ENCODE data around the gene FOXJ1.

The FOXJ1 gene

DNA sequence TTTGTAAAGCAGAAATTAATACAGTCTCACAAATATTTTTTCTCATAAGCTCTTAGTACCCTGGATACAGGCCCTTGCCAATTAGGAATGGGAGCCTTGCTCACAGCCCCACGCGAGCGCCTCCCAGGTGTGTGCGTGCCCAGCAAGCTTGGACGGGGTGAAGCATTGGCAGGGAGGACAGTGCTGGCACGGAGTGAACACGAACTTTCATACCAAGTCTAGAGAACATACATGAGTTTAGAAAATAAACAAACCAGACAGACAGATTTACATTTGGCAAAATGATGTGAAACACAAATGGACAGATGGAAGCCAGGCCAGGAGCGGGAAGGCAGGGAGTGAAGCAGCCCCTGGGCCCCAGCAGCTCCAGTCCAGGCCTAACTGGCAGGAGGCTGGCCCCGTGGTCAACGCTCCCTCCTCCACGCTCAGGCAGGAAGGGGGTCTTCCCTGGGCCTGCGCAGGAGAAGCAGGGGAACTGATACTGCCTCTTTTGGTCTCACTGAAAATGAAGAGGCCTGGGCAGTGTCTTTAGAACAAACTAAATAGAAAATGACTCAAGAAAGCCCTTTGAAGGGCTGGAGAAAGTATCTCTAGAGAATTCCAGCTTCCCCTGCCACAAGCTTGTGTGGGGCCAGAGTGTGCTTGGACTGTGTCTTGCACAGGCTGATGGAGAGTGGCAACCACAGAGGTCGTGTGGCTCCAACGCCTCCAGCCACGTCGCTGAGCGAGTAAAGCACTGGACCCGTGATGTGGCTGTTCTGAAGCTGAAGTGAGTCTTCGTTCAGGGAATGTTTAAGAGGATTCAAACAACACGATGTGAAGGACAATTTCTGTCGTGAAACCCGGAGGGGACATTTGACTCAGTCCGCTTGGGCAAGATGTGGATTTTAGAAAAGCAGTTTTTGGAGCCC, 9.9 kb upstream of the FOXJ1 start:
- Histone ChIP-seq H3K4me1 (ENCODE audit: insufficient read depth, low read length) (peaks cover 2% of the 10 kb centered on the region), H3K9ac (ENCODE audit: low read depth, low read length) (no peak overlapping the region), H3K27ac (ENCODE audit: low read length) (no peak overlapping the region), H3K79me2 (ENCODE audit: insufficient read depth, low read length) (no peaks in the 10 kb centered on the region), H3K36me3 (ENCODE audit: insufficient read depth, low read length) (no peaks in the 10 kb centered on the region), H3K4me3 (ENCODE audit: low read depth in 1 of 2, low read length in 2 of 2) (no peak overlapping the region), H3K9me3 (ENCODE audit: insufficient read depth, low read length, severe bottlenecking) (no peaks in the 10 kb centered on the region), H4K20me1 (ENCODE audit: insufficient read depth, low read length) (no peaks in the 10 kb centered on the region), H2AFZ (ENCODE audit: low read depth, low read length) (no peak overlapping the region), H3K27me3 (ENCODE audit: insufficient read depth, low read length, poor library complexity) (no peaks in the 10 kb centered on the region), H3K4me2 (ENCODE audit: insufficient read depth, low read length) (no peak overlapping the region)
- ATAC-seq (ENCODE audit: insufficient read depth, low read depth) (no peak), DNase-seq (no peak)
- no peak for TF ChIP-seq EZH2 (IDR thresholded peaks at IDR 0.05; ENCODE audit: borderline replicate concordance, low read depth, low read length, severe bottlenecking)
- TF ChIP-seq, protein P1, sequence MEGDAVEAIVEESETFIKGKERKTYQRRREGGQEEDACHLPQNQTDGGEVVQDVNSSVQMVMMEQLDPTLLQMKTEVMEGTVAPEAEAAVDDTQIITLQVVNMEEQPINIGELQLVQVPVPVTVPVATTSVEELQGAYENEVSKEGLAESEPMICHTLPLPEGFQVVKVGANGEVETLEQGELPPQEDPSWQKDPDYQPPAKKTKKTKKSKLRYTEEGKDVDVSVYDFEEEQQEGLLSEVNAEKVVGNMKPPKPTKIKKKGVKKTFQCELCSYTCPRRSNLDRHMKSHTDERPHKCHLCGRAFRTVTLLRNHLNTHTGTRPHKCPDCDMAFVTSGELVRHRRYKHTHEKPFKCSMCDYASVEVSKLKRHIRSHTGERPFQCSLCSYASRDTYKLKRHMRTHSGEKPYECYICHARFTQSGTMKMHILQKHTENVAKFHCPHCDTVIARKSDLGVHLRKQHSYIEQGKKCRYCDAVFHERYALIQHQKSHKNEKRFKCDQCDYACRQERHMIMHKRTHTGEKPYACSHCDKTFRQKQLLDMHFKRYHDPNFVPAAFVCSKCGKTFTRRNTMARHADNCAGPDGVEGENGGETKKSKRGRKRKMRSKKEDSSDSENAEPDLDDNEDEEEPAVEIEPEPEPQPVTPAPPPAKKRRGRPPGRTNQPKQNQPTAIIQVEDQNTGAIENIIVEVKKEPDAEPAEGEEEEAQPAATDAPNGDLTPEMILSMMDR (IDR thresholded peaks at IDR 0.05; ENCODE audit: borderline replicate concordance, extremely low read depth, low read length, poor library complexity, severe bottlenecking) = no peak

DNA sequence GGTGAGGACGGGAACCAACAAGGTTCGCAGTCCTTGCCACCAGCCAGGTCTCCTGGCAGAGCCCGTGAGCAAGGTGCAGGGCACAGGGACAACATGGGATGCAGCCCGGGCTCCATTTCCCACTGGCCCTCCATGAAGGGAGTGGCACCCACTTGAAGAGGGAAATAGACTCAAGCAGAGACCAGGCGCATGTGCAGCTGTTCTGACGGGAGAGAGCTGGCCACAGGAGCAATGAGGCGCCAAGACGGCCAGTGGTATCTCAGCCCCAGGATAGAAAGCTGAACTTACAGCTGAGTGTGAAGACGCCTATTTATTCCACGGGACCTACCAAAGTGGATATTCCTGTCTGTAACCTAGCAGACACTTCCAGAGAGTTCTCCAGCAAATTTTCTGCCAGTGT, 8.2 kb upstream of the FOXJ1 start:
- H3K4me1 ChIP-seq (ENCODE audit: insufficient read depth, low read length) = peaks cover 16% of the 10 kb centered on the region
- no peak overlapping the region for H3K27ac ChIP-seq (ENCODE audit: low read length)
- no peak overlapping the region for H3K4me3 ChIP-seq (ENCODE audit: low read depth in 1 of 2, low read length in 2 of 2)
- DNase-seq = no peak
- TF ChIP-seq, protein P1 (IDR thresholded peaks at IDR 0.05; ENCODE audit: borderline replicate concordance, extremely low read depth, low read length, poor library complexity, severe bottlenecking) = no peak
- TF ChIP-seq EZH2 (IDR thresholded peaks at IDR 0.05; ENCODE audit: borderline replicate concordance, low read depth, low read length, severe bottlenecking) = no peak
- no peak for ATAC-seq (ENCODE audit: insufficient read depth, low read depth)
- H3K27me3 ChIP-seq (ENCODE audit: insufficient read depth, low read length, poor library complexity) = no peaks in the 10 kb centered on the region
- H3K36me3 ChIP-seq (ENCODE audit: insufficient read depth, low read length) = no peaks in the 10 kb centered on the region
- H3K4me2 ChIP-seq (ENCODE audit: insufficient read depth, low read length) = no peak overlapping the region
- H3K9me3 ChIP-seq (ENCODE audit: insufficient read depth, low read length, severe bottlenecking) = no peaks in the 10 kb centered on the region
- no peak overlapping the region for H3K9ac ChIP-seq (ENCODE audit: low read depth, low read length)
- H3K79me2 ChIP-seq (ENCODE audit: insufficient read depth, low read length) = no peaks in the 10 kb centered on the region
- H2AFZ ChIP-seq (ENCODE audit: low read depth, low read length) = no peak overlapping the region
- no peaks in the 10 kb centered on the region for H4K20me1 ChIP-seq (ENCODE audit: insufficient read depth, low read length)

DNA sequence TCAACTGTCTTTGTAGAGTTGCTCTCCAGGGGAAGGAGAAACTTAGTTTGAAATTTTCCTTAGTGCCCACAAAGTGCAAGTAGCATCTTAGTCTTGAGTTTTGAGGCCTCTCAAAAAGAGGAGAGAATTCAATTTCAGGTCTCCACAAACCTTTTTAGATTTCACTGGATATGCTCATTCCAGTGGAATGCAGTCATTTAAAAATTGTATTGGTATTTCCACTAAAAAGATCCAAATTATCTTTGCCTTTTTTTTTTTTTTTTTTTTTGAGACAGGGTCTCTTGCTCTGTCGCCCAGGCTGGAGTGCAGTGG, 6.9 kb upstream of the FOXJ1 start:
- Histone ChIP-seq H3K79me2 (ENCODE audit: insufficient read depth, low read length) (no peaks in the 10 kb centered on the region), H3K27ac (ENCODE audit: low read length) (no peak overlapping the region), H2AFZ (ENCODE audit: low read depth, low read length) (no peak overlapping the region), H4K20me1 (ENCODE audit: insufficient read depth, low read length) (no peaks in the 10 kb centered on the region), H3K9me3 (ENCODE audit: insufficient read depth, low read length, severe bottlenecking) (no peaks in the 10 kb centered on the region), H3K4me2 (ENCODE audit: insufficient read depth, low read length) (no peak overlapping the region), H3K36me3 (ENCODE audit: insufficient read depth, low read length) (no peaks in the 10 kb centered on the region), H3K27me3 (ENCODE audit: insufficient read depth, low read length, poor library complexity) (no peaks in the 10 kb centered on the region), H3K4me3 (ENCODE audit: low read depth in 1 of 2, low read length in 2 of 2) (no peak overlapping the region), H3K4me1 (ENCODE audit: insufficient read depth, low read length) (peaks cover 29% of the 10 kb centered on the region), H3K9ac (ENCODE audit: low read depth, low read length) (no peak overlapping the region)
- TF ChIP-seq, protein P1 (IDR thresholded peaks at IDR 0.05; ENCODE audit: borderline replicate concordance, extremely low read depth, low read length, poor library complexity, severe bottlenecking) = no peak
- no peak for TF ChIP-seq EZH2 (IDR thresholded peaks at IDR 0.05; ENCODE audit: borderline replicate concordance, low read depth, low read length, severe bottlenecking)
- DNase-seq (no peak), ATAC-seq (ENCODE audit: insufficient read depth, low read depth) (no peak)
